Endothelial cell (in vitro differentiated cells): ENCODE measurements around the gene PRPH. TPM values are rescaled to one million over a fixed set of nuclear protein-coding genes. Genes with fewer than 3 reads are reported as not detected.

Experiments used
- DNase-seq: peaks from one replicate; pipeline ENCODE4 v3.0.0; 2021; ENCODE audit warnings: low spot score
- H3K27ac Mint-ChIP-seq: one replicate; pipeline ENCODE4 v1.8.0; 2021; ENCODE audit warnings: mixed read lengths, inconsistent platforms; ENCODE audit not compliant: unreplicated experiment
- H3K27me3 Mint-ChIP-seq: one replicate; pipeline ENCODE4 v1.8.0; 2021; ENCODE audit warnings: mild to moderate bottlenecking, moderate library complexity, mixed read lengths, inconsistent platforms; ENCODE audit not compliant: unreplicated experiment
- H3K36me3 Mint-ChIP-seq: one replicate; pipeline ENCODE4 v1.8.0; 2021; ENCODE audit warnings: mild to moderate bottlenecking, low read depth, mixed read lengths, inconsistent platforms; ENCODE audit not compliant: unreplicated experiment
- H3K4me1 Mint-ChIP-seq: one replicate; pipeline ENCODE4 v1.8.0; 2021; ENCODE audit warnings: mild to moderate bottlenecking, mixed read lengths, inconsistent platforms; ENCODE audit not compliant: unreplicated experiment
- H3K4me3 Mint-ChIP-seq: one replicate; pipeline ENCODE4 v1.8.0; 2021; ENCODE audit warnings: mild to moderate bottlenecking, mixed read lengths, inconsistent platforms; ENCODE audit not compliant: unreplicated experiment
- H3K9me3 Mint-ChIP-seq: one replicate; pipeline ENCODE4 v1.8.0; 2021; ENCODE audit warnings: mixed read lengths, inconsistent platforms; ENCODE audit not compliant: unreplicated experiment
- CTCF ChIP-seq: fragments of 200-600 bp; sonication (generic); IDR thresholded peaks from one replicate; pipeline ENCODE4 v1.5.0; 2021; ENCODE audit warnings: antibody characterized with exemption; ENCODE audit not compliant: unreplicated experiment
- total RNA-seq: library from RNA; stranded (reverse); fragmentation: NEBNext Ultra II Directional; extraction: Animal tissue kit (Norgen Biotek cat#: 25700); gene quantifications from one replicate; pipeline ENCODE4 v1.2.1, GENCODE V29; 2021; ENCODE audit not compliant: unreplicated experiment

Gene PRPH
- total RNA-seq, 1 donor from 2014 or later, result not detected

GRCh38 chr12:49345825-49346658 lies 51.1 kb downstream of the PRPH start:
- Mint-ChIP-seq H3K27me3 (peaks cover 23% of the 10 kb centered on the region), H3K9me3 (no peaks in the 10 kb centered on the region), H3K36me3 (no peaks in the 10 kb centered on the region), H3K4me3 (peak overlapping the region; percentile 73), H3K4me1 (peaks cover 20% of the 10 kb centered on the region), H3K27ac (peak overlapping the region; percentile 9)
- no peak for DNase-seq
- TF ChIP-seq CTCF, result no peak

- no peak for TF ChIP-seq CTCF
- peak within 1 kb of the TSS; percentile 86 for H3K4me3 Mint-ChIP-seq
- DNase-seq, result no peak
- no peaks in the 10 kb centered on the region for H3K9me3 Mint-ChIP-seq
- no peaks in the 10 kb centered on the region for H3K36me3 Mint-ChIP-seq
- H3K27ac Mint-ChIP-seq, result peak within 1 kb of the TSS; percentile 9
- H3K4me1 Mint-ChIP-seq, result peaks cover 20% of the 10 kb centered on the region
- peaks cover 20% of the 10 kb centered on the region for H3K27me3 Mint-ChIP-seq
These were observed 51.8 kb downstream of the PRPH start, which contains the start of gene DNAJC22 for GRCh38 chr12:49346659-49347310. Gene DNAJC22, plus strand, starts transcription at chr12:49346888. Its CDS starts 1,985 bp downstream, at chr12:49348873.

GRCh38 chr12:49347311-49348193 lies 52.6 kb downstream of the PRPH start:
- peak overlapping the region; percentile 86 for H3K4me3 Mint-ChIP-seq
- H3K27ac Mint-ChIP-seq, result peak overlapping the region; percentile 18
- TF ChIP-seq CTCF, result peak; percentile 98
- peak; percentile 88 for DNase-seq
- H3K9me3 Mint-ChIP-seq, result no peaks in the 10 kb centered on the region
- H3K27me3 Mint-ChIP-seq, result peaks cover 20% of the 10 kb centered on the region
- peaks cover 20% of the 10 kb centered on the region for H3K4me1 Mint-ChIP-seq
- H3K36me3 Mint-ChIP-seq, result no peaks in the 10 kb centered on the region

Other genes with a start within 250 kb of the PRPH start
- gene KMT2D, start 234.4 kb upstream of the PRPH start, total RNA-seq, result 135 TPM
- gene RHEBL1, start 225.2 kb upstream of the PRPH start, total RNA-seq, result 3.2 TPM
- gene DHH, start 200.3 kb upstream of the PRPH start, total RNA-seq, result 0.46 TPM
- gene LMBR1L, start 184.3 kb upstream of the PRPH start, total RNA-seq, result 175 TPM
- 915 TPM for gene TUBA1B, start 163.8 kb upstream of the PRPH start, total RNA-seq
- 924 TPM for gene TUBA1A, start 106.1 kb upstream of the PRPH start, total RNA-seq
- 129 TPM for gene TUBA1C, start 30.1 kb upstream of the PRPH start, total RNA-seq
- gene TROAP, start 28.1 kb downstream of the PRPH start, total RNA-seq, result 12.4 TPM
- gene C1QL4, start 42.0 kb downstream of the PRPH start, total RNA-seq, result not detected
- gene DNAJC22, start 51.7 kb downstream of the PRPH start, total RNA-seq, result 1.8 TPM
- 37.3 TPM for gene SPATS2, start 72.3 kb downstream of the PRPH start, total RNA-seq
- 0.15 TPM for gene KCNH3, start 243.9 kb downstream of the PRPH start, total RNA-seq